HEK293 (cell line): ENCODE data around the gene PPP1R2B.

ENCODE experiments used
- CTCF ChIA-PET: fragments of 350-600 bp; formaldehyde crosslinking; extraction: SDS; loops from one replicate; lab custom pipeline; 2021; ENCODE audit warnings: antibody characterized with exemption; lab: Yijun Ruan, JAX
- POLR2A ChIA-PET: fragments of 300-600 bp; formaldehyde crosslinking; extraction: SDS; loops from one replicate; lab custom pipeline; 2020; ENCODE audit warnings: antibody characterized with exemption, inconsistent platforms; lab: Yijun Ruan, JAX
- H3K27ac ChIP-seq: fragments of 200-500 bp; sonication (Bioruptor generic); 2 replicates; pipeline ENCODE4 v1.5.1; 2014; ENCODE audit warnings: low read depth, low read length, control low read depth, inconsistent platforms; ENCODE audit errors: extremely low read depth
- H3K36me3 ChIP-seq, 2 experiments: fragments of 200-500 bp in 1 of 2; sonication (Bioruptor generic) in 1 of 2; 1 replicate in 1 of 2; 2 replicates in 1 of 2; pipeline ENCODE4 v1.5.1; 2014 to 2017; ENCODE audit warnings: inconsistent platforms in 2 of 2, low read length in 2 of 2; ENCODE audit not compliant: control insufficient read depth in 2 of 2, insufficient read depth in 1 of 2
- H3K4me1 ChIP-seq: fragments of 200-500 bp; sonication (Bioruptor generic); 2 replicates; pipeline ENCODE4 v1.5.1; 2014; ENCODE audit warnings: mild to moderate bottlenecking, low read length, inconsistent platforms; ENCODE audit not compliant: control insufficient read depth, insufficient read depth
- H3K4me3 ChIP-seq: 2 replicates; pipeline ENCODE4 v1.5.1; 2011; ENCODE audit warnings: low read depth, mild to moderate bottlenecking, control low read depth, low read length, moderate library complexity
- H3K9me3 ChIP-seq: fragments of 200-500 bp; sonication (Bioruptor generic); 2 replicates; pipeline ENCODE4 v1.5.1; 2014; ENCODE audit warnings: low read depth, low read length, inconsistent platforms; ENCODE audit not compliant: control insufficient read depth, insufficient read depth
- CTCF ChIP-seq: fragments of 450-650 bp; formaldehyde crosslinking; IDR thresholded peaks from 2 replicates; pipeline ENCODE4 v1.5.1; 2016; ENCODE audit warnings: missing biosample characterization, missing genetic modification characterization
- EGR2 ChIP-seq: fragments of 450-650 bp; formaldehyde crosslinking; IDR thresholded peaks from 2 replicates; pipeline ENCODE4 v1.5.1; 2016; ENCODE audit warnings: low read depth, missing biosample characterization, missing genetic modification characterization
- OSR2 ChIP-seq: fragments of 450-650 bp; formaldehyde crosslinking; IDR thresholded peaks from 2 replicates; pipeline ENCODE4 v1.5.1; 2016; ENCODE audit warnings: missing biosample characterization, missing genetic modification characterization
- SP2 ChIP-seq: fragments of 450-650 bp; formaldehyde crosslinking; IDR thresholded peaks from 2 replicates; pipeline ENCODE4 v1.5.1; 2016; ENCODE audit warnings: missing biosample characterization, missing genetic modification characterization
- ZBTB1 ChIP-seq: fragments of 450-650 bp; formaldehyde crosslinking; IDR thresholded peaks from 2 replicates; pipeline ENCODE4 v1.5.1; 2016; ENCODE audit warnings: missing biosample characterization, missing genetic modification characterization
- ZFP37 ChIP-seq: fragments of 450-650 bp; formaldehyde crosslinking; IDR thresholded peaks from 2 replicates; pipeline ENCODE4 v1.5.1; 2016; ENCODE audit warnings: missing biosample characterization, missing genetic modification characterization
- ZNF174 ChIP-seq: fragments of 450-650 bp; formaldehyde crosslinking; IDR thresholded peaks from 2 replicates; pipeline ENCODE4 v1.5.0; 2017; ENCODE audit warnings: missing biosample characterization, mild to moderate bottlenecking, missing genetic modification characterization
- ZNF211 ChIP-seq: fragments of 450-650 bp; formaldehyde crosslinking; IDR thresholded peaks from 2 replicates; pipeline ENCODE4 v1.5.1; 2016; ENCODE audit warnings: low read depth, missing biosample characterization, missing genetic modification characterization
- ZNF221 ChIP-seq: fragments of 450-650 bp; formaldehyde crosslinking; IDR thresholded peaks from 2 replicates; pipeline ENCODE4 v1.5.1; 2017; ENCODE audit warnings: missing biosample characterization, missing genetic modification characterization, borderline replicate concordance
- ZNF24 ChIP-seq: fragments of 450-650 bp; formaldehyde crosslinking; IDR thresholded peaks from 2 replicates; pipeline ENCODE4 v1.5.1; 2016; ENCODE audit warnings: missing biosample characterization, missing genetic modification characterization
- ZNF335 ChIP-seq: fragments of 450-650 bp; formaldehyde crosslinking; conservative IDR thresholded peaks from 2 replicates; pipeline ENCODE4 v1.5.1; 2016; ENCODE audit warnings: missing biosample characterization, missing genetic modification characterization
- ZNF362 ChIP-seq: fragments of 450-650 bp; formaldehyde crosslinking; IDR thresholded peaks from 2 replicates; pipeline ENCODE4 v1.5.1; 2016; ENCODE audit warnings: missing biosample characterization, missing genetic modification characterization
- ZNF394 ChIP-seq: fragments of 450-650 bp; formaldehyde crosslinking; IDR thresholded peaks from 2 replicates; pipeline ENCODE4 v1.5.1; 2016; ENCODE audit warnings: missing biosample characterization, missing genetic modification characterization, mild to moderate bottlenecking, moderate library complexity, borderline replicate concordance
- ZNF426 ChIP-seq: fragments of 450-650 bp; formaldehyde crosslinking; IDR thresholded peaks from 2 replicates; pipeline ENCODE4 v1.5.1; 2017; ENCODE audit warnings: missing biosample characterization, missing genetic modification characterization, mild to moderate bottlenecking, inconsistent platforms, moderate library complexity
- ZNF449 ChIP-seq: fragments of 450-650 bp; formaldehyde crosslinking; IDR thresholded peaks from 2 replicates; pipeline ENCODE4 v1.5.1; 2017; ENCODE audit warnings: missing biosample characterization, mild to moderate bottlenecking, missing genetic modification characterization, moderate library complexity
- ZNF518A ChIP-seq: fragments of 450-650 bp; formaldehyde crosslinking; conservative IDR thresholded peaks from 2 replicates; pipeline ENCODE4 v1.5.1; 2016; ENCODE audit warnings: low read depth, missing biosample characterization, missing genetic modification characterization
- ZNF624 ChIP-seq: fragments of 450-650 bp; formaldehyde crosslinking; IDR thresholded peaks from 2 replicates; pipeline ENCODE4 v1.5.1; 2017; ENCODE audit warnings: missing biosample characterization, missing genetic modification characterization
- ZNF768 ChIP-seq: fragments of 450-650 bp; formaldehyde crosslinking; IDR thresholded peaks from 2 replicates; pipeline ENCODE4 v1.5.1; 2018; ENCODE audit warnings: missing biosample characterization, mild to moderate bottlenecking, missing genetic modification characterization
- ZSCAN16 ChIP-seq: fragments of 450-650 bp; formaldehyde crosslinking; IDR thresholded peaks from 2 replicates; pipeline ENCODE4 v1.5.1; 2016; ENCODE audit warnings: missing biosample characterization, missing genetic modification characterization

PPP1R2B gene

GRCh38 chr5:156883316-156883875 is 33.3 kb downstream of the PPP1R2B start (continued):
- TF ChIP-seq ZNF518A (tag by site-specific recombination): no peak

GRCh38 chr5:156888520-156888919 is 38.4 kb downstream of the PPP1R2B start:
- H3K4me3 ChIP-seq: no peak overlapping the region
- ChIA-PET CTCF (no interaction called here), POLR2A (no interaction called here)
- H3K36me3 ChIP-seq: no peaks in the 10 kb centered on the region
- H3K27ac ChIP-seq: no peak overlapping the region
- no peaks in the 10 kb centered on the region for H3K4me1 ChIP-seq
- no peaks in the 10 kb centered on the region for H3K9me3 ChIP-seq
- no peak for TF ChIP-seq EGR2 (tag by site-specific recombination)
- TF ChIP-seq ZBTB1 (tag by site-specific recombination): no peak
- no peak for TF ChIP-seq ZNF624 (tag by site-specific recombination)
- TF ChIP-seq ZNF449 (tag by site-specific recombination): no peak
- no peak for TF ChIP-seq OSR2 (tag by site-specific recombination)
- TF ChIP-seq ZNF335 (tag by site-specific recombination): no peak
- no peak for TF ChIP-seq ZNF394 (tag by site-specific recombination)
- no peak for TF ChIP-seq ZNF174 (tag by site-specific recombination)
- TF ChIP-seq ZNF768 (tag by site-specific recombination): no peak
- TF ChIP-seq ZSCAN16 (tag by site-specific recombination): no peak
- no peak for TF ChIP-seq ZNF211 (tag by site-specific recombination)
- no peak for TF ChIP-seq ZNF24 (tag by site-specific recombination)
- TF ChIP-seq ZNF362: no peak
- TF ChIP-seq SP2 (tag by site-specific recombination): no peak
- TF ChIP-seq ZNF221 (tag by site-specific recombination): no peak
- TF ChIP-seq CTCF (tag by site-specific recombination): no peak
- TF ChIP-seq ZFP37 (tag by site-specific recombination): no peak
- no peak for TF ChIP-seq ZNF426 (tag by site-specific recombination)
